NCI-H1436 treated with DMSO at 0.1 percent for 48 hours (cell line): Measurements from ENCODE around the gene DPP7.

Experiments used
- DNase-seq: peaks from one replicate; lab custom pipeline; 2025; lab: John Stamatoyannopoulos, UW

The DPP7 gene

DNA sequence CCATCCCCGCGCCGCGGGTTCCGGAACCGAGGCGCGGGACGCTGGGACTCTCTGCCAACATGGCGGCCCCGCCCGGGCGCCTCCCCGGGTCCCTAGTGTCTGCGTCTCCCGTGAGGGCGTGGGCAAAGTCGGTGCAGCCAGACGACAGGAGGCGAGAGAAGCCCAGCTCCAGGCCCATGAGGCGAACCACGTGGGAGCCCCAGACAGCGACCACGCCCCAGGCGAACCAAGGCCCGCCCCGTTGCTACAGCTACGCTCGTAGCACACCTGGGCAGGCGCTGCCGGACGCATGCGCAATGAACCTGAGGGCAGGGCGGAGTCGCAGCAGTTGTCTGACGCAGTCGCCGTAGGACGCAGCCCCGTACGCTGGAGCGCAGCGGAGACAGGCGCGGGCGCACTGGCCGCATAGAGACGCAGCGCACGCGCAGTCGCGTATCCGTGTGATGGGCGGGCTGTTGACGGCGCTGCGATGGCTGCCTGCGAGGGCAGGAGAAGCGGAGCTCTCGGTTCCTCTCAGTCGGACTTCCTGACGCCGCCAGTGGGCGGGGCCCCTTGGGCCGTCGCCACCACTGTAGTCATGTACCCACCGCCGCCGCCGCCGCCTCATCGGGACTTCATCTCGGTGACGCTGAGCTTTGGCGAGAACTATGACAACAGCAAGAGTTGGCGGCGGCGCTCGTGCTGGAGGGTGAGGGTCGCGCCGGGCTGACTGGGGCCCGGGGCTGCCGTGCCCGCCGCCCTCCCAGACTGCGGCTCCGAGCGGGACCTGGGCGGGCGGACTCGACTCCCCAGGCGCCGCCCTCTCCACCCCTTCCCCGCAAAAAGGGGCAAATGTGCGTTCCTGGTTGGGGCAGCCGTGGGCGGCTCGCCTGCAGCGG lies 27.8 kb downstream of the DPP7 start, which contains the start of gene MAN1B1:
Gene MAN1B1, plus strand, starts transcription at position 455 of the 878 bp plus-strand sequence. Its CDS starts 15 bp downstream, at position 470.
- DNase-seq = peak; percentile 91

DNA sequence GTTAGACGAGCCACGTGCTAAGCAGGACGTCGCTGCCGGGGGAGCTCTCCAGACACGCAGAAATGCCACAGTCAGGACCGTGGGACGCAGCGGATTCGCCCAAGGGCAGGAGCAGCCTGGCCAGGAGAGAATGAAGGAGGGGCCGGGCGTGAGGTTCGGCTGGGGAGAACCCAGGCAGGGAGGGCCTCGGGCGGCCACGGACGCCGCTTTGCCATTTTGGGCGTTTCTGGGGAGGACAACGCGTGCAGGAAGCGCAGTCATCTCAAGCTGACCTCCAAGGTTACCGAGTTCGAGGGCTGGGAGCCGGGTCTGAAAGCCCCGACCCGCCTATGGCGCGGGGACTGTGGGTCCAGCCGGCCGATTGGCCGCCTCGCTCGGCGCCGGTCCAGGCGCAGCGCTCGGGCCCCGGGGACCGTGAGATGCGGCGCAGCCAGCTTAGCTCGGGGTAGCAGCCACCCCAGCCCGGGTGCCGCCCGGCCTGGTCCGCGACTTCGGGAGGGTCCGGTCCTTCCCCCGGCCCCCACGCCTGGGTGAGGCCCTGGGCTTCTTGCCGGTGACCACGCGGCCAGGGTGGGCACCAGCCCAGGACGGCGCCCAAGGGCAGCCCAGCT lies 28.5 kb downstream of the DPP7 start:
- no peak for DNase-seq

DNA sequence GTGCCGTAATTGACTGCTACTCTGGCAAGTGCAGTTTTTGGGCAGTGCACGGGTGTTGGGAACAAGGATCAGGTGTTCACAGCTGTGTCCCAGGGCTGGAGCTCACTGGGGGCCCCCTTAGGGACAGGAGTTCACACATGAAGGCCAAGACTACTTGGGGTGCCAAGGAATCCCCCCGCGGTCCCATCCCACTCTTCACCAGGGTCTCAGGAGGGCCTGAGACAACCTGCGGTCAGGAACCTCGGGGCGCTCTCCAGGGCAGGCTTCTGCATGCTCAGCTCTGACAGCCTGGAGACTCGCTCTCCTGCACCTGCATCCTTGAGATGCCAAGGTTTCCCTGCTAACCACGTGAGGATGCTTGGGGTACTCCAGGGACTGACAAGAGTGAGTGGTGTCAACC lies 30.0 kb downstream of the DPP7 start:
- no peak for DNase-seq

DNA sequence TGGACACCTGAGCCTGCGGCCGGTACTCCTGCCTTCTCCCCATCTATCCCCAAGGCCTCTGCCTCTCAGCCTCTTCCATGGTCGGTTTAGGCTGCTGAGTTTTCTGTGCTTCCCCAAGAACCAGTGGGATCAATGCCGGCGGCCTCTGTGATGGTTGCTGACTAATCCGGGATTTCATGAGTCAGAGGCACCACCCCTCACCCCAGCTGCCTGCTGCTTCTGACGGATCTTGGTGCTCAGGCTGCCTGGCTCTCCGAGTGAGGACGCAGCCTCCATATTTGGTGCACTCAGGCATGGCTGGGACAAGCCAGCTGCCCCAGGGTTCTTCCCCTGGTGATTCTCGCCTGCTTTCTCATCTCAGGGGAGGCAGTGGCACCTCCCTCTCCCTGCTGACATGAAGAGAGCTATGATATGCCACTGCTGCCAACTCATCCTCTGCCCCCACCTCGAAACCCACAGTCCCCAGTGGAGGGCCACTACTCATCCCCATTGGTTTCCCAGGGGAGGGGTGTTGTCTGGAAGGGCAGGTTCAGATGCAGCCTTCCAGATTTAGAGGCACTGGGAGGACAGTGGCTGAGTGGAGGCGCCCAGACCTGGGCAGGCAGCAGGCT lies 31.0 kb downstream of the DPP7 start:
- no peak for DNase-seq

DNA sequence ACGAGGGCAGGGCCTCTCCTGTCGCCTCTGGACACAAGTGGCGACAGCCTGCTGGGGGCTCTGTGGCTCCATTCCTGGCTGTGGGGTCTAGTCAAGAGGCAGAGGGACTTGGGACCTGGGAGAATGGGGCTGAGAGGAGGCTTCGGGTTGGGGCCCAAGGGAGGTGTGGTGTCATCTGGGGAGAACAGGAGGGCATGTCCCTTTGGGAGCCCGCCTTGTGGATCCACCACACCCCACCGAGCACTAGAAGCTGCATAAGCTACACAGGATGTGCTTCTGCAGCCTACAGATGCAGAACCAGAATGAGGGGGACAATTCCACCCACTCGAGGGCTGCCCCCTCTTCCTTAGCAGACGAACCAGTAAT lies 31.6 kb downstream of the DPP7 start:
- DNase-seq = no peak

GRCh38 chr9:137082222-137082924 lies 32.2 kb downstream of the DPP7 start:
- DNase-seq = no peak

GRCh38 chr9:137080260-137081122 lies 34.0 kb downstream of the DPP7 start:
- DNase-seq = no peak

DNA sequence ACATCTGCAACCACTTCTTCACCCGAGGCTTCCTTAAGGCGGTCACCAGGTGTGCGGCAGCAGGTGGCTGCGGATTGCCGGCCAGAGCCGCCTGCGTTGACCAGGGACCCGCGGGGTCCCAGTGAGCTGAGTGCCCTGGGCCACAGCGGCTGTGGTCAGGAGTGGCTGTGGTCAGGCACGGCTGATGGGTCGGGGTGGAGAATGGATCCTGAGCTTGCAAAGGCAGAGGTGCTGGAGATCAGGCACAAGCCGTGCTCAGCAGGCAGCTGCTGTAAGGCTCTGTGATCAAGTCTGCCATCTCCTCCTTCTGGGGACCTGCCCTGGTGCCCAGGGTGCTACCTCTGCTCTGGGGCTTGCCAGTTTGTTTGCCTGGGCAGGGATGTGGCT lies 35.1 kb downstream of the DPP7 start:
- DNase-seq = no peak

DNA sequence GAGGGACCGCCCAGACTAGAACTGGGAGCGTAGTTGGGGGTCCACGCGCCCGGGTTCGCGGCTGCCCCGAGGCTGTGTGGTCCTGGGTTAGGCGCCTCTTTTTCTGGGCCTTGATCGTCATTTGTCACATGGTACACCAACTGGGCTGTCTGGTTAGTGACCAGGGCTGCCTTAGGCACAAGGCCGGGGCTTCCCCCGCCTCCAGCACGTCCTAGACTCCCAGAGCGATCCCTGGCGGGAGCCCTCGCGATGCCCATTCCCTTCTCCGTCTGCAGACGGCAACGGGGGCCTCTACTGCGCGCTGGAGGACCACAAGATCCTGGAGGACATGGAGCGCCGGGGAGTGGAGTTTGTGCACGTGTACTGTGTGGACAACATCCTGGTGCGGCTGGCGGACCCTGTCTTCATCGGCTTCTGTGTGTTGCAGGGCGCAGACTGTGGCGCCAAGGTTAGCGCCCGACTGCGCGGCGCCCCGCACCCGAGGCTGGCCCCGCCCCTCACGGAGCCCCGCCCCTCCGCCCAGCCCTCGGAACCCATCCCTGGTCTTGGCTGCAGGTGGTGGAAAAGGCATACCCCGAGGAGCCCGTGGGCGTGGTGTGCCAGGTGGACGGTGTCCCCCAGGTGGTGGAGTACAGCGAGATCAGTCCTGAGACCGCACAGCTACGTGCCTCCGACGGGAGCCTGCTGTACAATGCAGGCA lies 35.7 kb downstream of the DPP7 start:
- no peak for DNase-seq

- DNase-seq = no peak
These were observed 36.5 kb downstream of the DPP7 start for GRCh38 chr9:137077758-137078693.

DNA sequence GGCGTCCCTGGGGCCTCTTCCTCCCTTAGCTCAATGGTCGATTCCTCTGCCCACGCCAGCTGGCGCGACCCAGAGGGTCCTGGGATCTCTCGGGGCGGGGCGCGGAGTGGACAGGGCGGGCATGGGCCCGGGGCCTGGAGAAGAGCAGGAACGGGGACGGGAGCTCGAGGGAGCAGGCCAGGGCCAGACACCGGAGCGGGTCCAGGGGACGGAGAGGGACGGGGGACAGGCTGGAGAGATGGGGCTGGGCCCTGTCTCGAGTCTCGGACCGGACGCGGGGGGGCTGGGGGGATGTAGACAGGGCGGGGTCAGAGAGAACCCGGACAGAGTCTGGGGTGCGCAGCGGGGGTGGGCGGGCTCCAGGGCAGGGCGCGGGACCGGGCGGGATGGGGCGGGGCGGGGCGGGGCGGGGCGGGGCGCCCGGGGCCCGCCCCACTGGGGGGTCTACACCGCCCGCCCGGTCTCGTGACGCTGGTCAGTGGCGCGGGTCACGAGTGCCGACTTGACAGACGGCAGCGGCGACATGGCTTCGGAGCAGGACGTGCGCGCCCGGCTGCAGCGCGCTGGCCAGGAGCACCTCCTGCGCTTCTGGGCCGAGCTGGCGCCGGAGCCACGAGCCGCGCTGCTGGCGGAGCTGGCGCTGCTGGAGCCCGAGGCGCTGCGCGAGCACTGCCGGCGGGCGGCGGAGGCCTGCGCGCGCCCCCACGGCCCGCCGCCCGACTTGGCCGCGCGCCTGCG lies 37.4 kb downstream of the DPP7 start, which contains the start of gene UAP1L1:
Gene UAP1L1, plus strand, starts transcription at position 508 of the 738 bp plus-strand sequence. Its CDS starts 16 bp downstream, at position 524.
- no peak for DNase-seq

- no peak for DNase-seq
These were observed 37.9 kb downstream of the DPP7 start for GRCh38 chr9:137076636-137077009.

DNA sequence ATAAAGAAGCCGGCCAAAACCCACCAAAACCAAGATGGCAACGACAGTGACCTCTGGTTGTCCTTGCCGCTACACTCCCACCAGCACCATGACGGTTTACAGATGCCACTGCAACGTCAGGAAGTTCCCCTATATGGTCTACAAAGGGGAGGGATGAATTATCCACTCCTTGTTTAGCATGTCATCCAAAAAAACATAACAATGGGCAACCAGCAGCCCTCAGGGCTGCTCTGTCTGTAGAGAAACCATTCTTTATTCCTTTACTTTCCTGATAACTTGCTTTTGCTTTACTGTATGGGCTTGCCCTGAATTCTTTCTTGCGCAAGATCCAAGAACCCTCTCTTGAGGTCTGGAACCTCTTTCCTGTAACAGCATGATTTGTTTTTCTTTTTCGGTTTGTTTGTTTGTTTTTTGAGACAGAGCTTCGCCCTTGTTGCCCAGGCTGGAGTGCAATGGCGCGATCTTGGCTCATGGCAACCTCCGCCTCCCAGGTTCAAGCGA lies 39.2 kb downstream of the DPP7 start:
- no peak for DNase-seq

DNA sequence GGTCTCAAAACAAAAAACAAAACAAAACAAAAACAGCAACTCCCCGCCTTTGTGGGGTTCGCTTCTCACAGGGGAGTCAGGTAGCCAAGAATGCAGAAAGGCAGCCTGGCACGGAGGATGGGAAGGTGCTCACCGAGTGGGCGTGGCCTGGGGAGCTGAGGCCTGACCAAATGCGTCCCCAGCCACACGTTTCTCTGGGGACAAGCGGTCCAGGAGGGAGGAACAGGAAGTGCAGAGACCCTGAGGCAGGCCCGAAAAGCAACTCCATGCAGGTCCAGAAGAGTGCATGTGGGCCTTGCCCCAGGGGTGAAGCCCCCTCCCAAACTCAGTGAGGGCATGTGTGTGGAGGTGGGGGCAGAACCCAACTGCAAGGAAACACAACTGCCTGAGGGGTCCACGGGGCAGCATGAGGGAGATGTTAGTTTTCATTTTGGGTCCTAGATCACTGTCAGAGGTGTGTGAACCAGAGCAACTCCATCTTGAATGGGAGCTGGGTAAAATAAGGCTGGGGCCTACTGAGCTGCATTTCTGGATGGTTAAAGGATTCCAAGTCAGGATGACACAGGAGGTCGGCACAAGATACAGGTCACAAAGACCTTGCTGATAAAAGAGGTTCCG lies 39.8 kb downstream of the DPP7 start:
- DNase-seq = no peak

GRCh38 chr9:137073992-137074399 lies 40.5 kb downstream of the DPP7 start:
- no peak for DNase-seq

DNA sequence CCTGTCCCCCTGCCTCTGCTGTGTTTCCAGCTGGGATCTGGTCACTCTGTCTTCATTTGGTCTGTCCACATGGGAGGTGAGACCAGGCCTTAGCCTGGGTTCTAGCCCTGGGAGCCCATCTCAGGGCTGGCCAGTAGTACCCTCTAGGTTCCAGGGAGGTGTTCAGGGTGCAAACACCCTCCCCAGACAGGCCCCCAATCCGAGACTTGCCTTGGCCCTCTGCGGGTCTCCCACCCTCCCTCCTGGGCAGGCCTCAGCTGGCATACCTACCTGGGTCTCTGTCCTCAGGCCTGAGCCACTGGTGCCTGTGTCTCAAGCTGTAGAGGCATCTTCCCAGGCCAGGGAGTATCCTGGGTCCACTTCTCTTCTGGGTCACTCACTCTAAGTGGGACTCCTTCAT lies 43.3 kb downstream of the DPP7 start:
- no peak for DNase-seq

- DNase-seq = peak; percentile 57
These were observed 43.6 kb downstream of the DPP7 start for GRCh38 chr9:137070906-137071275.

DNA sequence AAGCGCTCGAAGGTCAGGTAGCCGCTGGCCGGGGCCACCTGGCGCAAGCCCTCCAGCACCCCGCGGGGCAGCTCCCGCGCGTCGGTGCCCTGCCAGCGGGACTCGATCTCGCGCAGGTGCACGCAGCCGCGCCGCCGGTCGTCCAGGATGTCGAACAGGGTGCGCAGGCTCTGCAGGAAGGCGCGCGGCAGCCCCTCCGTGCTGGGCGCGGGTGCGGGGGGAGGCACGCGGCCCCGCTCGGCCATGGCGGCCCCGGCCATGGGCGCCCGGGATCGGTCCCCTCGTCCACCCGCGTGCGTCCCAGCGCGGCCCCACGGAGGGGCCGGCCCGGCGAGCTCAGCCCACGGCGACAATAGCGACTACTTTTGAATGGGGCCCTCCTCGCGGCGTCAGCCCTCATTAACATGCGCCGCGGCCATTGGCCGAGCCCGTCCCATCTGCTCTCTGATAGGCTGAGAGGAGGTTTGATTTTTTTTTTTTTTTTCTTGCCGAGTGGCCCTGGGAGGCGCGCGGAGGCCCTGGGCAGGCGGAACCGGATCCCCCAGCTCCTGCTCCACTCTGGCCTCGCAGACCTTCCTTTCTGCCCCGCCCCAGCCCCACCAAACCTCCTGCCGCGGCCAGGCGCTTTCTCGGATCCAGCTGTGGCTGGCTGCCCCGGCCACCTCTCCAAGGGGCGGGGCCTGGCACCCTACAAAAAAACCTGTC lies 44.2 kb downstream of the DPP7 start, which contains the start of gene SAPCD2:
Gene SAPCD2, minus strand, starts transcription at position 357 of the 705 bp plus-strand sequence. Its CDS starts 97 bp downstream, at position 260.
- peak; percentile 74 for DNase-seq
